NCI-H187 (cell line): ENCODE data around the gene FIG4.

Experiments used
- DNase-seq, 2 experiments: peaks; one replicate each; lab custom pipeline; 2025; lab: John Stamatoyannopoulos, UW

Gene FIG4

GRCh38 chr6:109690737-109691621 lies at the start of gene FIG4, which contains the start of gene AK9:
FIG4 (plus strand) TSS chr6:109691296; CDS start chr6:109691436, 140 bp downstream.
AK9 (minus strand) TSS chr6:109691202; CDS start chr6:109675745, 15,457 bp downstream.
- peak; percentile 90 to 96 for DNase-seq

GRCh38 chr6:109644131-109644530 lies 47.0 kb upstream of the FIG4 start:
- no peak for DNase-seq

- no peak for DNase-seq
Measured at GRCh38 chr6:109653264-109653663, 37.8 kb upstream of the FIG4 start.

GRCh38 chr6:109655761-109656262 lies 35.3 kb upstream of the FIG4 start:
- DNase-seq, result no peak

- no peak for DNase-seq
Measured at GRCh38 chr6:109660526-109661320, 30.4 kb upstream of the FIG4 start.

- no peak for DNase-seq
Measured at GRCh38 chr6:109662192-109662591, 28.9 kb upstream of the FIG4 start.

- DNase-seq, result no peak
Measured at GRCh38 chr6:109669811-109670210, 21.3 kb upstream of the FIG4 start.

GRCh38 chr6:109671733-109672132 lies 19.4 kb upstream of the FIG4 start:
- DNase-seq, result no peak

- no peak for DNase-seq
Measured at GRCh38 chr6:109672175-109672574, 18.9 kb upstream of the FIG4 start.

- no peak for DNase-seq
Measured at GRCh38 chr6:109672839-109673238, 18.3 kb upstream of the FIG4 start.

GRCh38 chr6:109676724-109677123 lies 14.4 kb upstream of the FIG4 start:
- DNase-seq, result no peak

- no peak for DNase-seq
Measured at GRCh38 chr6:109678240-109678639, 12.9 kb upstream of the FIG4 start.

GRCh38 chr6:109678661-109679505 lies 12.2 kb upstream of the FIG4 start:
- DNase-seq, result peak in 1 of 2 experiments; percentile 1

GRCh38 chr6:109686566-109687265 lies 4.4 kb upstream of the FIG4 start:
- DNase-seq, result no peak

- no peak for DNase-seq
Measured at GRCh38 chr6:109687271-109687761, 3.8 kb upstream of the FIG4 start.

GRCh38 chr6:109690373-109690736 lies 741 bp upstream of the FIG4 start:
- DNase-seq, result peak; percentile 60 to 77

GRCh38 chr6:109693111-109693510 lies 2.0 kb downstream of the FIG4 start:
- DNase-seq, result no peak

- no peak for DNase-seq
Measured at GRCh38 chr6:109695468-109695867, 4.4 kb downstream of the FIG4 start.

GRCh38 chr6:109696355-109696754 lies 5.3 kb downstream of the FIG4 start:
- no peak for DNase-seq

- DNase-seq, result no peak
Measured at GRCh38 chr6:109701221-109701620, 10.1 kb downstream of the FIG4 start.

GRCh38 chr6:109701774-109702173 lies 10.7 kb downstream of the FIG4 start:
- DNase-seq, result no peak
